ENCODE data around the gene SLC26A1.

DNA sequence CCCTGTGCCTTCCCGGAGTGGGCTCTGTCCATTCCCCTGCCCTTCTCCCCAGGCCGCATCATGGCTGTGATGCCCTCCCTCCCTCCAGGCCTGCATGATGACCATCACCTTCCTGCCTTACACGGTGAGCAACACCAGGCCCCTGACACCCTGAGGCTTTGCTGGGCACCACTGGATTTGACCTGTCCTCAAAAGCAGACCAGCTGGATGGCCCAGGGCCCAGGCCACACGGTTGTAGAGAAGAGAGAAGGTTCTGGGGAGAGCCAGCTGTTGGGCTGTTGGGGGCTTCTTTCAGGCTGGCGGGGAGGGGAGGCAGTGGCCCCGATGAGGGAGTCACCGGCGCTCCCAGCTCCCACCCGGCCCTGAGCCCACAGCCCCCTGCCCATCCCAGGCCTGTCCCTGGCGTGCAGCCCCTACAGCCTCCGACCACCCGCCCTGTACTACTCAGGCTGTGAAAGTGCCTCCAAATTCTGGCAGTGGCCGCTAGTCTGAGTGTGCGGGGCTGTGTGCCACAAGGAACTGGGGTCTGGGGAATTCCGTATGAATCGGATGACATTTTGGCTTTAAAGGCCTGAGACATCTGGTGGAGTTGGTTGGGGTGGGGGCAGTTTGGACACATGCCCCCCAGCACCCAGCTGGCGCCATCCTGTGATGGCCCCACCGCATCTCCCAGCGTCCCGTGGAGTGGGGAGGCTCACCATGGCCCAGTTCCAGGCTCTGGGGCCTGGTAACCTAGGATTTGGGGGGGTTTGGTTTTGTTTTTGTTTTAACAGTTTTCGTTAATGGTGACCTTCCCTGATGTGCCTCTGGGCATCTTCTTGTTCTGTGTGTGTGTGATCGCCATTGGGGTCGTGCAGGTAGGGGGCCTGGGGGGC lies 41.4 kb downstream of the SLC26A1 start:
- TF ChIP-seq POLR2A (IDR thresholded peaks at IDR 0.05) = no peak
- TF ChIP-seq, protein P1, sequence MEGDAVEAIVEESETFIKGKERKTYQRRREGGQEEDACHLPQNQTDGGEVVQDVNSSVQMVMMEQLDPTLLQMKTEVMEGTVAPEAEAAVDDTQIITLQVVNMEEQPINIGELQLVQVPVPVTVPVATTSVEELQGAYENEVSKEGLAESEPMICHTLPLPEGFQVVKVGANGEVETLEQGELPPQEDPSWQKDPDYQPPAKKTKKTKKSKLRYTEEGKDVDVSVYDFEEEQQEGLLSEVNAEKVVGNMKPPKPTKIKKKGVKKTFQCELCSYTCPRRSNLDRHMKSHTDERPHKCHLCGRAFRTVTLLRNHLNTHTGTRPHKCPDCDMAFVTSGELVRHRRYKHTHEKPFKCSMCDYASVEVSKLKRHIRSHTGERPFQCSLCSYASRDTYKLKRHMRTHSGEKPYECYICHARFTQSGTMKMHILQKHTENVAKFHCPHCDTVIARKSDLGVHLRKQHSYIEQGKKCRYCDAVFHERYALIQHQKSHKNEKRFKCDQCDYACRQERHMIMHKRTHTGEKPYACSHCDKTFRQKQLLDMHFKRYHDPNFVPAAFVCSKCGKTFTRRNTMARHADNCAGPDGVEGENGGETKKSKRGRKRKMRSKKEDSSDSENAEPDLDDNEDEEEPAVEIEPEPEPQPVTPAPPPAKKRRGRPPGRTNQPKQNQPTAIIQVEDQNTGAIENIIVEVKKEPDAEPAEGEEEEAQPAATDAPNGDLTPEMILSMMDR (IDR thresholded peaks at IDR 0.05) = no peak
